ENCODE measurements around the gene BHMT. TPM values are rescaled to one million over a fixed set of nuclear protein-coding genes. Genes with fewer than 3 reads are reported as not detected.

The BHMT gene
- total RNA-seq, 4 donors from 2014 or later = 0.83 TPM; not detected in 3

DNA sequence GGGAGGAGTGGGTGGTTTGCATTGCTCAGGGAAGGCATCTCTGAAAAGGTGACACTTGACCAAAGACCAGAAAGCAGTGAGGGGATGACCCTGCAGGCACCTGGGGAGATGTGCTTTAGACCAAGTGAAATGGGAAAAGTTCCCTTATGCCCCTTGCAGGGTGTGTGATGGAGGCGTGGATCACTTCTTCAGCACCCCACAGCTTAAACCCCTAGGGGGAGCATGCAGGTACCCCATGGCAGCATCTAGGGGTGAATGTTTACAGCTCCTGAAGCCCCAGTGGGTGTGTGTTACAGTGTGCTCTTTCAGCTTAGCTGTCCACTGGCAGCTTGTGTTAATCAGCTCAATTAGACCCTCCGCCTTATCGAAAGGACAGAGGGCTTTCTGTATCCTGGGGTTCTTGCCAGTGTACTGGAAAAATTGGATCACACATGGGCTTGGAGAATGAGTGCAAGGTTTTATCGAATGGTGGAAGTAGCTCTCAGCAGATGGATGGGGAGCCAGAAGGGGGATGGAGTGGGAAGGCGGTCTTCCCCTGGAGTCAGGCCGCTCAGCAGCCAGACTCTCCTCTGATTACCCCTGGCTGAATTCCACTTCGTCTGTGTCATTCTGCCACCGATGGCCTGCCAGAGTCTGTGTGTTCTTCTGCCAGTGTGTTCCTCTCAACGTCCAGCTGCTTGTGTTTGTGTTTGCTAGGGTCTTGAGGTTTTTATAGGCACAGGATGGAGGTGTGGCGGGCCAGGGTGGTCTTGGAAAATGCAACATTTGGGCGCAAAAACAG, 35.8 kb upstream of the BHMT start:
- H3K4me3 ChIP-seq (ENCODE audit: low read depth, poor library complexity, severe bottlenecking) = no peak overlapping the region
- intact Hi-C loops (cut with DNase I; ENCODE audit: low total_unique reads) = no loop called here
- DNase-seq (ENCODE audit: low spot score in 2 of 2) = no peak
- WGBS, 2 donors = 73 to 85% methylated on average over 11 of the region's 11 CpGs
- TF ChIP-seq POLR2A (IDR thresholded peaks at IDR 0.05) (no peak), CTCF (IDR thresholded peaks at IDR 0.05) (no peak)

DNA sequence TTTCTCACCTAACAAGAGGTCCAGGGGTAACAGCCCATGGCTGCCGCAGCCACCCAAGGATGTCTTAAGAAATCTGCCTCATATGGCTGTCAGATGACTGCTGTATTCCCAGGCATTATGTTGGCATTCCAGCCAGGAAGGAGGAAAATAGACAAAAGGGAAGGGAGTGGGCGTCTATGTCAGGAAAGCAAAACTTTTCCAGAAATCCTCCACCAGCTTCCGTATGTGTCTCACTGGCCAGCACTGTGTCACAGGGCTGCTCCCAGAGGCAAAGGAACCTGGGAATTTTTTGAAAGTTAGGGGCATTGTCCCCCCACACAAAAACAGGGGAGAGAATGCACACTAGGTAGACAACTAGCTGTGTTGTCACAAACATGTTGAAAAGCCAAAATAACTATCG, 34.8 kb upstream of the BHMT start:
- intact Hi-C loops (cut with DNase I; ENCODE audit: low total_unique reads) = no loop called here
- WGBS, 2 donors = 61 to 73% methylated on average over 4 of the region's 4 CpGs
- no peak overlapping the region for H3K4me3 ChIP-seq (ENCODE audit: low read depth, poor library complexity, severe bottlenecking)
- no peak for TF ChIP-seq POLR2A (IDR thresholded peaks at IDR 0.05)
- TF ChIP-seq CTCF (IDR thresholded peaks at IDR 0.05) = no peak
- DNase-seq (ENCODE audit: low spot score in 2 of 2) = no peak

DNA sequence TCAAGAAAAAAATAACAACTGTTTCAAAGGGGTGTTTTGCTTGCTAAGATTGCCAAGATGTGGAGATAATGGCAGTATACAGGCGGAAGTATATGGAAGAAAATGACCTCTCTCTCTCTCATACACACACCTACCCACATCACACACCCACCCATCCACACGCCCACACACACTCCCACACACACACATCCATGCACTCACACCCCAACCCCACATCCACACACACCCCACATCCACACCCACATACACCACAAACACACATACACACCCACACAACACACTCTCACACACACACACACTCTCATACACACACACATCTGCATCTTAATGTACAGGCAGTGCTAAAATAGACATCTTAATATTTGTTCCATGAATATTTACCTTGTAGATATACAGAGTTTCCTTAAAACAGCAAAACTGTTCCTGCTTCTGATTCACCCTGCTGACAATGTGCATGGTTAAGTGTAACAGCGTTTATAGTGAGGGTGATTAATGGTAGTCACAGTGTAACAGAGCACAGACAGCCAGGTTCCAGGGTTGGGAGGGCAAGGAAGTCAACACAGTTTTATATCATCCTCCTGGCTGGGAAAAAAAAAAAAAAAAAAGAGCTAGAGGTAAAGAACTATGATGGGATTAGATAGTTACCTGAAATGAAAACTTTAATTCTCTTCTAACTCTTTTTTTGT, 33.8 kb upstream of the BHMT start:
- intact Hi-C loops (cut with DNase I; ENCODE audit: low total_unique reads) = no loop called here
- no peak overlapping the region for H3K4me3 ChIP-seq (ENCODE audit: low read depth, poor library complexity, severe bottlenecking)
- no peak for DNase-seq (ENCODE audit: low spot score in 2 of 2)
- TF ChIP-seq CTCF (IDR thresholded peaks at IDR 0.05) (no peak), POLR2A (IDR thresholded peaks at IDR 0.05) (no peak)
- WGBS, 2 donors = 49 to 62% methylated on average over 3 of the region's 3 CpGs

GRCh38 chr5:79080804-79081203, 30.8 kb upstream of the BHMT start:
- TF ChIP-seq CTCF (IDR thresholded peaks at IDR 0.05) (no peak), POLR2A (IDR thresholded peaks at IDR 0.05) (no peak)
- WGBS, 2 donors = 92 to 96% methylated on average over 2 of the region's 2 CpGs
- no peak overlapping the region for H3K4me3 ChIP-seq (ENCODE audit: low read depth, poor library complexity, severe bottlenecking)
- DNase-seq (ENCODE audit: low spot score in 2 of 2) = no peak
- intact Hi-C loops (cut with DNase I; ENCODE audit: low total_unique reads) = no loop called here

- no peak for TF ChIP-seq CTCF (IDR thresholded peaks at IDR 0.05)
- no peak for TF ChIP-seq POLR2A (IDR thresholded peaks at IDR 0.05)
- H3K4me3 ChIP-seq (ENCODE audit: low read depth, poor library complexity, severe bottlenecking) = no peak overlapping the region
- WGBS, 2 donors = 92 to 95% methylated on average over 5 of the region's 5 CpGs
- DNase-seq (ENCODE audit: low spot score in 2 of 2) = no peak
- intact Hi-C loops (cut with DNase I; ENCODE audit: low total_unique reads) = no loop called here
Observed at GRCh38 chr5:79081779-79082178, 29.8 kb upstream of the BHMT start.

Measured in lower leg skin (tissue), 4 donors.